ENCODE results near the gene DYNC1H1. TPM values are rescaled to one million over a fixed set of nuclear protein-coding genes. Genes with fewer than 3 reads are reported as not detected.
"Not testable (repeated sequence)": the region's sequence is repeated elsewhere in the genome, so short reads cannot be mapped to it uniquely, and the experiment has no call there.

Gene DYNC1H1
- total RNA-seq, 2 experiments from 2014 or later = 223 to 241 TPM

DNA sequence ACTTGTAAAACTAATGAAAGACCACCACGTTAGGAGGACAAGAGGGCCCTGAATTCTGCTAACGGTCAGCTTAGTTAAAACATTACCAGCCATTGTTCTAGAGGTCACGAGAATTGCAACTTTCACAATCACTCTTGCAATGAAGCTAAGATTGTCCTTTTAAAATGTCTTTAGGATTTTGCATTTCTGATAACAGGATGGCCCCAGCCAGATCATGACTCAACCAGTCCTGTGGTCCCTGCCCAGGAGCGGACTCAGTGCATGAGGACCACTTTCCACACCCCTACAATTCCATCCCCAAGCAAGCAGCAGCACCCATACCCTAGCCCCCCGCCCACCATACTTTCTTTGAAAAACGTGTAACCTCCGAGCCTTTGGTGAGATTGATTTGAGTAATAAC is 93.8 kb downstream of the DYNC1H1 start:
- peaks cover 1% of the 10 kb centered on the region for H3K27me3 Mint-ChIP-seq
- no peak overlapping the region for H3K4me3 Mint-ChIP-seq
- no peak for DNase-seq
- POLR2A ChIA-PET = no interaction called here
- H3K36me3 Mint-ChIP-seq (ENCODE audit: low read depth) = peaks cover 8% of the 10 kb centered on the region
- no peaks in the 10 kb centered on the region for H3K9me3 Mint-ChIP-seq
- peaks cover 19% of the 10 kb centered on the region for H3K4me1 Mint-ChIP-seq
- H3K27ac Mint-ChIP-seq = no peak overlapping the region
- CTCF ChIA-PET = interaction anchor here (0.8 kb wide), 2 partner anchors 12 to 38 kb away, joined by 3 to 4 read pairs; no protein-coding TSS in a partner anchor

DNA sequence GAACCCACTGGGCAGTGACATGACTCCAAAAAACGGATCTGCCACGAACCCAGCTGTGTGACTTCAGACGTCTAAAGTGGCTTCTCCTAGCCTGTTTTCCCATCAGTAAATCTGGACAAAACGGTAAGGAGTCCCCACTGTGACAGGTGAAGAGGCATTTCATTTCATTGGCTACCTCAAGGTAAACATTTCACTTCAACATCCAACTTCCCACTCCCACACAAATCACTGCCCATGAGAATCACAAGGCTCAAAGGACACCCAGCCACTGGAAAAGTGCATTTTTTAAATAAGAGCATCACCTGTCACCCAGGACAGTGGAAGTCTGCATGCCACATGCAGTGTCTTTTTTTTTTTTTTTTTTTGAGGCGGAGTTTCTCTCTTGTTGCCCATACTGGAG is 94.6 kb downstream of the DYNC1H1 start:
- ChIA-PET CTCF (interaction anchor here (0.7 kb wide), 1 partner anchor 81 kb away, joined by 3 read pairs; no protein-coding TSS in a partner anchor), POLR2A (no interaction called here)
- DNase-seq = no peak
- Mint-ChIP-seq H3K27ac (no peak overlapping the region), H3K4me3 (no peak overlapping the region), H3K36me3 (ENCODE audit: low read depth) (peaks cover 5% of the 10 kb centered on the region), H3K9me3 (no peaks in the 10 kb centered on the region), H3K27me3 (peaks cover 1% of the 10 kb centered on the region), H3K4me1 (peaks cover 19% of the 10 kb centered on the region)

DNA sequence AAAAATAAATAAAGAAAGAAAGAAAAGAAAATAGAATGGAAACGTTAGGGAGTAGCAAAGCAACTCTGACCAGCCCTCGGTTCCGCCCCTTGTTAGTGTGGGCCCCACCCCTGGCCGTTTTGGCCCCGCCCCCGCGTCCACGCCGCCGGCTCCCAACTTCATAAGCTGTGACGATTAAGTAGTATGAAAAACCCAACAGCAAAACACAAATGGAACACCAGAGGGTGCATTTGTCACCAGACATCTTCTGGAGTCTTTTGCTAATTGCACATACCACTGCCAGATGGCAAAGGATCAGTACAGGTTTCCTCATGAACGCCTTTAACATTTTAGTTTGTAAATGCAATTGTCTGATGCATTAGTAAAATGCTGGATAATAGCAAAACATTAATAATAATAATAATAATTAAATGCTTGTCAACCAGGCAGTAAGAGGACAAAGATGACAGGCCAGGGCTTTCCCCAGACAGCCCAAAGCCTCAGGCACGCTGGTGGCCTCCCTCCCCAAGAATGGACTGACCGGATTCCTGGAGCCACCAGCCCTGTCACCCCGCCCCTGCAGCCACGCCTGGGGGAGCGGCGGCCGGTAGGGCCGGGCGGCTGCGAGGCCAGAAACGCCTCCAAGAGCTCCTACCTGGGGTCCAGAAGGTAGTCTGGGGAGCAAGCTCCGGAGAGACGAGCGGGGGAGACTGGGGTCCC is 98.9 kb downstream of the DYNC1H1 start:
- Mint-ChIP-seq H3K4me3 (no peak overlapping the region), H3K27me3 (no peaks in the 10 kb centered on the region), H3K9me3 (no peaks in the 10 kb centered on the region), H3K4me1 (peaks cover 9% of the 10 kb centered on the region), H3K27ac (no peak overlapping the region), H3K36me3 (ENCODE audit: low read depth) (no peaks in the 10 kb centered on the region)
- DNase-seq = peak; percentile 75
- ChIA-PET CTCF (interaction anchor here (0.9 to 3.3 kb wide), 7 partner anchors 15 to 251 kb away, joined by 3 to 33 read pairs (median 5); no protein-coding TSS in a partner anchor), POLR2A (no interaction called here)

DNA sequence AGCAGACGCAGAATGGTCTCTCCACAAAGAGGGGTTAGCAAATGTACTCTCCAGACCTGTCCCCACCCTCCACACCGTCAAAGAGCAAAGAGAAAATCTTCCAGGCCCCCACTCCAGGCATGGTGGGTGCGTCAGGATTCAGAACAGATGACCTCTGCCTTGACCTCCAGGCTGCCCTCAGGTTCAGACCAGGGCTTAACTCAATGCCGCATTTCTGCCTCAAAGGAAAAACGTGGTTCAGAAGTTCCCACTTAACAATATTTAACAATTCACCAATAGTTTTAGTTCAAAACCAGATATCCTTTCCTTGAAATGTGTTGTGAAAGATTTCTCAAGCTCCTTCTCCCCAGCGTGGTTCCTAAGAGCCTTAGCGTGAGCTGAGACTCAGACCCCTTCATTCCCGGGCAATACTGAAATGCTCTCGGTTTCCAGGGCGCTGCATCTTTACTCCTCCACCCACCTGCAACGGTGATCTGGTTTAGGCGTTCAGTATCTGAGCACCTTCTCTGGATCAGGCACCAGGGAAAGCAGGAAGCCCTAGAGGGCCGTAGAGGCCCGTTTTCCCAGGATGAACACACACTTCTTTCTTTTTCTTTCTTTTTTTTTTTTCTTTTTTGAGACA is 99.5 kb downstream of the DYNC1H1 start:
- Mint-ChIP-seq H3K4me3 (no peak overlapping the region), H3K4me1 (peaks cover 6% of the 10 kb centered on the region), H3K9me3 (no peaks in the 10 kb centered on the region), H3K36me3 (ENCODE audit: low read depth) (no peaks in the 10 kb centered on the region), H3K27ac (no peak overlapping the region), H3K27me3 (no peaks in the 10 kb centered on the region)
- ChIA-PET CTCF (interaction anchor here (0.9 to 3.3 kb wide), 4 partner anchors 16 to 250 kb away, joined by 3 to 33 read pairs (median 10); no protein-coding TSS in a partner anchor), POLR2A (no interaction called here)
- no peak for DNase-seq

DNA sequence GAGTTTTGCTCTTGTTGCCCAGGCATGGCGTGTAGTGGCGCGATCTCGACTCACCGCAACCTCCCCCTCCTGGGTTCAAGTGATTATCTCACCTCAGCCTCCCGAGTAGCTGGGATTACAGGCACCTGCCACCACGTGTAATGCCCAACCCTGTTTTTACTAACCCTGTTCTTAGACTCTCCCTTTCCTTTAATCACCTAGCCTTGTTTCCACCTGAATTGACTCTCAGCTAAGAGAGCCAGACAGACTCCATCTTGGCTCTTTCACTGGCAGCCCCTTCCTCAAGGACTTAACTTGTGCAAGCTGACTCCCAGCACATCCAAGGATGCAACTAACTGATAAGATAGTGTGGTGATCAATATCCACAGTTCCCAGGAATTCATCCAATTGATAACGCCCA is 100.2 kb downstream of the DYNC1H1 start:
- H3K9me3 Mint-ChIP-seq; DNase-seq; H3K27me3 Mint-ChIP-seq; H3K4me1 Mint-ChIP-seq; H3K27ac Mint-ChIP-seq; POLR2A ChIA-PET; H3K36me3 Mint-ChIP-seq (ENCODE audit: low read depth); H3K4me3 Mint-ChIP-seq: not testable (repeated sequence)
- CTCF ChIA-PET = interaction anchor here (2.7 to 3.3 kb wide), 2 partner anchors 32 to 34 kb away, joined by 8 to 33 read pairs; no protein-coding TSS in a partner anchor

DNA sequence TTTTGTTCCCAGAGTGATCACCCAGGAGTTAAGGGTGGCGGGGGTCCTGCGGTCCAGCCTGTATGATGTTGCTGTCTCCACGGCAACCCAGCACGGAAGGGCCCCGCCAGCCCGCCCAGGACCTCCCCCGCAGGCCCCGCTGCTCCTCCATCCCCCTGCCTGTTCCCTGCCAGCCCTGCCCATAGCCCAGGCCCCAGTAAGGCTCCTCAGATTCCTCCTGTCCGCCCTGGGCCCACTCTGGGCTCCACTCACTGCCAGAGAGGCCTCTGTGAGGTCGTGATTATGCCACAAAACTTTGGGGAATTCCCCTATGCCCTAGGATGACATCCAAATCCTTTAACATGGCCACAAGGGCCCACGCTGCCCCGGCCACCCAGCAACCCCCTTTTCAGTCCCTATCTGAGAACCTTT is 101.7 kb downstream of the DYNC1H1 start:
- H3K9me3 Mint-ChIP-seq = no peaks in the 10 kb centered on the region
- ChIA-PET CTCF (interaction anchor here (1.1 kb wide), 1 partner anchor 248 kb away, joined by 3 read pairs; no protein-coding TSS in a partner anchor), POLR2A (interaction anchor here (1.1 kb wide), 1 partner anchor 20 kb away, joined by 4 read pairs; the partner anchor contains the start of gene HSP90AA1)
- no peak for DNase-seq
- no peaks in the 10 kb centered on the region for H3K36me3 Mint-ChIP-seq (ENCODE audit: low read depth)
- H3K4me3 Mint-ChIP-seq = no peak overlapping the region
- H3K27me3 Mint-ChIP-seq = no peaks in the 10 kb centered on the region
- H3K4me1 Mint-ChIP-seq = peaks cover 3% of the 10 kb centered on the region
- no peak overlapping the region for H3K27ac Mint-ChIP-seq

DNA sequence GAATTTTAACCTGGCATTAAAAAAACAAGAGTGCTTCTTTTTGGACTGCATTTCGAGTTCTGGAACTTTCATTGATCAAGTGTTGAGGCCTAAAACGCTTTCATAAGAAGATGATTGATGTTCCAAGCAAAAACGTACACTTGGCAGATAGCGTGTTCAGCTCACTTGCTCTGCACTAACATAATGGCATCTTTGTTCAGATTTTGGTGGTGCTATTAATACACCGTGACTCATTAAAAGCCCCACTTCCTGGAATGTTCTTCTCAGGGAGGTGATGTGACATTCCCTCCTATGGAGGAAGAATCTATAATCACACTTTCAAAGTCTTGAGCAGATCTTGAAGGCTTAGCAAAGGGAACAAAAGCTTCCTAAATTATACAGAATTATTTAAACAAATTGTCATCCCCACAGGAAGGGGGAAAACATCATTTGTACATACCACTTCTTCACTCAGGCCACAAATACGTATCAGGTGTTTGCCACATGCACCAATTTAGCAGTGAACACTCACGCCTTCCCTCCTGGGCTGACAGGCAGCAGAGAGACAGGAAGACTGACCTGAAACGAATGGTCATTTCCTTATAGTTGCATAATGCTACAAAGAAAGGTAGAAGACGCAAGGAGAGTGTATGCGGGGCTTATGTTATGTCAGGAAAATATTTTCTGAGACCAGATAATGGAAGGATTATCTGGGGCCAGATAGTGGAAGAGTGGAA is 107.1 kb downstream of the DYNC1H1 start:
- ChIA-PET CTCF (no interaction called here), POLR2A (no interaction called here)
- Mint-ChIP-seq H3K4me1 (no peaks in the 10 kb centered on the region), H3K27ac (no peak overlapping the region), H3K4me3 (no peak overlapping the region), H3K36me3 (ENCODE audit: low read depth) (peaks cover 4% of the 10 kb centered on the region), H3K9me3 (no peaks in the 10 kb centered on the region), H3K27me3 (no peaks in the 10 kb centered on the region)
- DNase-seq = no peak

DNA sequence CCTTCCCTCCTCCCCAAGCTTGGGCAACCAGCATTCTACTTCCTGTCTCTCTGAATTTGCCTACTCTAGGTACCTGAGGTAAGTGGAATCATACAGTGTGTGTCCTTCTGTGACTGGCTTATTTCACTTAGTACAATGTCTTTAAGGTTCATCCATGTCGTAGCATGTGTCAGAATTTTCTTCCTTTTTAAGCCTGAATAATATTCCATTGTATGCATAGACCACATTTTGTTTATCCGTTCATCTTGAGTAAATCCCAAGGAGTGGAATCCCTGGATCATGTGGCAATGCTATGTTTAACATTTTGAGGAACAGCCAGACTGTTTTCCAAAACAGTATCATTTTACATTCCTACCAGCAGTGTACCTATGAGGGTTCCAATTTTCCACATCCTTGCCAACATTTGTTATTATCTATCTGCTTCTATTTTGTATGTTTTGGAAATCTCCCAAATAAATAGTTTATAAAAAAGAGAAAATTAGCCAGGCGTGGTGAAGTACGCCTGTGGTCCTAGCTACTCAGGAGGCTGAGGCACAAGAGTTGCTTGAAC is 110.1 kb downstream of the DYNC1H1 start:
- no peak for DNase-seq
- Mint-ChIP-seq H3K4me3 (no peak overlapping the region), H3K27ac (no peak overlapping the region), H3K36me3 (ENCODE audit: low read depth) (peaks cover 21% of the 10 kb centered on the region), H3K4me1 (peaks cover 3% of the 10 kb centered on the region), H3K27me3 (no peaks in the 10 kb centered on the region), H3K9me3 (no peaks in the 10 kb centered on the region)
- ChIA-PET CTCF (interaction anchor here (0.7 kb wide), 1 partner anchor 22 kb away, joined by 4 read pairs; no protein-coding TSS in a partner anchor), POLR2A (interaction anchor here (2.6 kb wide), 1 partner anchor 11 kb away, joined by 11 read pairs; no protein-coding TSS in a partner anchor)

DNA sequence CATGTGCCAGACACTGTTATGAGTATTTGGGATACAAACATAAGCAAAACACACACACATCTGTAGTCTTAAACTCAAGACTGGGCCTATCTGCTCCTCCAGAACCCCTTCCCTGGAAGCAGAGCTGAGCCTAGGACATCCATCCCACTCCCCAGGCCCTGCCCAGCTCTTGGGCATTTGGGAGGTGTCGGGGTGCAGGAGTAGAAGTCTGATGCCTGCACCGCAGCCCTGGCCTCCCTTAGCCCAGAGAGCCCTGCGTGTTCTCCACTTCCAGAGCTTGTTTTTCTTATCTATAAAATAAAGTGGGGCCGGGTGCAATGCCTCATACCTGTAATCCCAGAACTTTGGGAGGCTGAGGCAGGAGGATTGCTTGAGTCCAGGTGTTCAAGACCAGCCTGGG is 110.8 kb downstream of the DYNC1H1 start:
- peaks cover 27% of the 10 kb centered on the region for H3K36me3 Mint-ChIP-seq (ENCODE audit: low read depth)
- ChIA-PET CTCF (interaction anchor here (0.7 kb wide), 1 partner anchor 21 kb away, joined by 4 read pairs; no protein-coding TSS in a partner anchor), POLR2A (interaction anchor here (1.2 to 2.6 kb wide), 2 partner anchors 10 to 13 kb away, joined by 3 to 11 read pairs; no protein-coding TSS in a partner anchor)
- H3K9me3 Mint-ChIP-seq = no peaks in the 10 kb centered on the region
- no peak for DNase-seq
- H3K4me1 Mint-ChIP-seq = peaks cover 3% of the 10 kb centered on the region
- H3K27me3 Mint-ChIP-seq = no peaks in the 10 kb centered on the region
- no peak overlapping the region for H3K27ac Mint-ChIP-seq
- no peak overlapping the region for H3K4me3 Mint-ChIP-seq

DNA sequence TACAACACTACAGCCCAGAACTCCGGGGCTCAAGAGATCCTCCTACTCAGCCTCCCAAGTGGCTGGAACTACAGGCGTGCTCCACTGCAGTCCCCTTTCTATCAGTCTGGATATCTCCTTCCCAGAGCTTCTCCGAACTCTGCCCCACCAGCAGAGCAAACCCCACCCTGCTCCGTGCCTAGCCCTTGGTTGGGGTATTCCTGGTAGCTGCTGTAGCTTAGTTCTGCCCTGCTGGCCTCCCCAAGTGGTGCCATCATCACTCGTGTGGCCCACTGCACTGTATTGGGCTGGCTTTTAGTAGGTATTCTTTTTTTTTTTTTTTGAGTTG is 113.0 kb downstream of the DYNC1H1 start:
- no peaks in the 10 kb centered on the region for H3K9me3 Mint-ChIP-seq
- no peak for DNase-seq
- no peak overlapping the region for H3K4me3 Mint-ChIP-seq
- no peaks in the 10 kb centered on the region for H3K27me3 Mint-ChIP-seq
- peaks cover 22% of the 10 kb centered on the region for H3K4me1 Mint-ChIP-seq
- ChIA-PET CTCF (interaction anchor here (1.3 kb wide), 1 partner anchor 11 kb away, joined by 3 read pairs; no protein-coding TSS in a partner anchor), POLR2A (interaction anchor here (0.6 kb wide), 1 partner anchor 431 kb away, joined by 3 read pairs; no protein-coding TSS in a partner anchor)
- peaks cover 49% of the 10 kb centered on the region for H3K36me3 Mint-ChIP-seq (ENCODE audit: low read depth)
- no peak overlapping the region for H3K27ac Mint-ChIP-seq

DNA sequence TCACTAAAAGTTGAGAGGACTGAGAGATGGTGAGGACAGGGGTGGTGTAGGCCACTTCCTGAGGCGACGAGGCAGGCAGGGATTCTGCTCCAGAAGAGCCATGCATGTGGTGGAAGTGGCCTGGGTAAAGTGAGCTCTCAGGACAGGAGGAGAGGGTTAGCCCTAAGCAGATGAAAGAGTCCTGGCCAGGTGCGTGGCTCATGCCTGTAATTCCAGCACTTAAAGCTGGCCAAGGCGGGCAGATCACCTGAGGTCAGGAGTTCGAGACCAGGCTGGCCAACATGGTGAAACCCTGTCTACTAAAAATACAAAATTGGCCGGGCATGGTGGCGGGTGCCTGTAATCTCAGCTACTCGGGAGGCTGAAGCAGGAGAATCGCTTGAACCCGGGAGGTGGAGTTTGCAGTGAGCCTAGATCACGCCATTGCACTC is 114.0 kb downstream of the DYNC1H1 start:
- DNase-seq, H3K27me3 Mint-ChIP-seq, H3K9me3 Mint-ChIP-seq, H3K4me3 Mint-ChIP-seq: not testable (repeated sequence)
- H3K4me1 Mint-ChIP-seq = peaks cover 31% of the 10 kb centered on the region
- H3K27ac Mint-ChIP-seq = peak overlapping the region; percentile 60
- POLR2A ChIA-PET = interaction anchor here (2.3 kb wide), 1 partner anchor 10 kb away, joined by 6 read pairs; no protein-coding TSS in a partner anchor
- CTCF ChIA-PET = interaction anchor here (0.9 kb wide), 1 partner anchor 18 kb away, joined by 3 read pairs; no protein-coding TSS in a partner anchor
- peaks cover 60% of the 10 kb centered on the region for H3K36me3 Mint-ChIP-seq (ENCODE audit: low read depth)

DNA sequence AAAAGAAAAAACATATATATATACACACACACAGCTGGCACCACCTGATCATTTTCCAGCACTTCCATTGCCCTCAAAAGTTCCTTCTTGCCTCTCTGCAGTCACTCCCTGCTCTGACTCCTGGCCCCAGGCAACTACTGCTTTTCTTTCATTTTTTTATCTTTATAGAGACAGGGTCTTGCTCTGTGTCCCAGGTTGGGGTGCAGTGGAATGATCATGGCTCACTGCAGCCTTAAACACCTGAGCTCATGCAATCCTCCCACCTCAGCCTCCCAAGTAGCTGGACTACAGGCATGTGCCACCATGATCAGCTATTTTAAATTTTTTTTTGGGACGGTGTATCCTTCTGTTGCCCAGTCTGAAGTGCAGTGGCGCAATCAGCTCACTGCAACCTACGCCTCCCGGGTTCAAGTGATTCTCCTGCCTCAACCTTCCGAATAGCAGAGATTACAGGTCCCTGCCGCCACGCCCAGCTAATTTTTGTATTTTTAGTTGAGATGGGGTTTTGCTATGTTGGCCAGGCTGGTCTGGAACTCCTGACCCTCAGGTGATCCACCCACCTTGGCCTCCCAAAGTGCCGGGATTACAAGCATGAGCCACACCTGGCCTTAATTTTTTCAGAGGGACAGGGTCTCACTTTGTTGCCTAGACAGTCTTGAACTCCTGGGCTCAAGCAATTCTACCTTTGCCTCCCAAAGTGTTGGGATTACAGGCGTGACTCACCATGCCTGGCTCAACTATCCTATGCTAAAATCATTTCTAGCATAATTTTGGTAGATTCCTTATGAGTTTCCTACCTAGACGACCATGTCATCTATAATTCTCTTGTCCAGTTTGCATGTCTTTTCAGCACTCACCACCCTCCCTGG is 114.7 kb downstream of the DYNC1H1 start:
- DNase-seq = no peak
- Mint-ChIP-seq H3K4me1 (peaks cover 37% of the 10 kb centered on the region), H3K27me3 (no peaks in the 10 kb centered on the region), H3K27ac (no peak overlapping the region), H3K36me3 (ENCODE audit: low read depth) (peaks cover 66% of the 10 kb centered on the region), H3K9me3 (no peaks in the 10 kb centered on the region), H3K4me3 (no peak overlapping the region)
- POLR2A ChIA-PET = interaction anchor here (2.3 kb wide), 1 partner anchor 9 kb away, joined by 6 read pairs; no protein-coding TSS in a partner anchor
- CTCF ChIA-PET = interaction anchor here (0.9 kb wide), 1 partner anchor 18 kb away, joined by 3 read pairs; no protein-coding TSS in a partner anchor

Data from activated CD4-positive, alpha-beta memory T cell treated with anti-CD3 and anti-CD28 coated beads, Interleukin-2, amount 10 ng/mL, durations not matched to agents 7 days and 5 days (primary cell).